Measurements from ENCODE around the gene ZC3H6.

Gene ZC3H6

GRCh38 chr2:112244854-112245253 is 30.5 kb upstream of the ZC3H6 start:
- no peak for DNase-seq (ENCODE audit: low read depth in 2 of 2)
- no peak for TF ChIP-seq CTCF (IDR thresholded peaks at IDR 0.05; ENCODE audit: low read depth, low read length)
- H3K4me3 ChIP-seq (replicated peaks in 1 of 2; ENCODE audit: low read depth in 2 of 2, low read length in 2 of 2) = no peak overlapping the region

GRCh38 chr2:112251271-112251670 is 24.1 kb upstream of the ZC3H6 start:
- peak in 1 of 2 donors; percentile 9 for DNase-seq (ENCODE audit: low read depth in 2 of 2)
- TF ChIP-seq CTCF (IDR thresholded peaks at IDR 0.05; ENCODE audit: low read depth, low read length) = no peak
- no peak overlapping the region for H3K4me3 ChIP-seq (replicated peaks in 1 of 2; ENCODE audit: low read depth in 2 of 2, low read length in 2 of 2)

GRCh38 chr2:112253261-112253815 is 22.1 kb upstream of the ZC3H6 start:
- no peak for TF ChIP-seq CTCF (IDR thresholded peaks at IDR 0.05; ENCODE audit: low read depth, low read length)
- no peak for DNase-seq (ENCODE audit: low read depth in 2 of 2)
- H3K4me3 ChIP-seq (replicated peaks in 1 of 2; ENCODE audit: low read depth in 2 of 2, low read length in 2 of 2) = no peak overlapping the region

GRCh38 chr2:112254466-112255240 is 20.7 kb upstream of the ZC3H6 start, which contains the start of gene ZC3H8:
TSS of gene ZC3H8 (minus strand) at chr2:112255042. CDS start at chr2:112254981, 61 bp downstream.
- no peak for TF ChIP-seq CTCF (IDR thresholded peaks at IDR 0.05; ENCODE audit: low read depth, low read length)
- peak; percentile 86 to 91 for DNase-seq (ENCODE audit: low read depth in 2 of 2)

GRCh38 chr2:112255875-112256274 is 19.5 kb upstream of the ZC3H6 start:
- no peak for TF ChIP-seq CTCF (IDR thresholded peaks at IDR 0.05; ENCODE audit: low read depth, low read length)
- no peak overlapping the region for H3K4me3 ChIP-seq (replicated peaks in 1 of 2; ENCODE audit: low read depth in 2 of 2, low read length in 2 of 2)
- DNase-seq (ENCODE audit: low read depth in 2 of 2) = no peak

More at GRCh38 chr2:112254466-112255240, 20.7 kb upstream of the ZC3H6 start, which contains the start of gene ZC3H8:
- H3K4me3 ChIP-seq (replicated peaks in 1 of 2; ENCODE audit: low read depth in 2 of 2, low read length in 2 of 2) = peak within 1 kb of the TSS; percentile 65 to 70

GRCh38 chr2:112256654-112257053 is 18.7 kb upstream of the ZC3H6 start:
- no peak overlapping the region for H3K4me3 ChIP-seq (replicated peaks in 1 of 2; ENCODE audit: low read depth in 2 of 2, low read length in 2 of 2)
- no peak for TF ChIP-seq CTCF (IDR thresholded peaks at IDR 0.05; ENCODE audit: low read depth, low read length)
- no peak for DNase-seq (ENCODE audit: low read depth in 2 of 2)

Measured in cardiac fibroblast (primary cell).